Liver (tissue), 9 donors: ENCODE data around the gene PARVG. TPM values are rescaled to one million over a fixed set of nuclear protein-coding genes. Genes with fewer than 3 reads are reported as not detected.

Experiments used
- DNase-seq: peaks from one replicate; pipeline ENCODE4 v3.0.0-alpha.2; 2017; ENCODE audit warnings: low spot score
- H3K27ac ChIP-seq, 2 donors: one replicate each; pipeline ENCODE4 v1.7.0; 2013; ENCODE audit warnings: inconsistent platforms in 2 of 2, low read length in 2 of 2, control low read depth in 1 of 2, low read depth in 1 of 2, mild to moderate bottlenecking in 1 of 2
- H3K27me3 ChIP-seq, 4 donors: one replicate each; pipeline versions ENCODE4 v1.6.1 to v1.7.0; 2013; ENCODE audit warnings: low read length in 3 of 4, inconsistent platforms in 1 of 4, mild to moderate bottlenecking in 1 of 4, moderate library complexity in 1 of 4; ENCODE audit not compliant: control insufficient read depth in 4 of 4, insufficient read depth in 4 of 4
- H3K36me3 ChIP-seq, 4 donors: one replicate each; pipeline versions ENCODE4 v1.6.1 to v1.7.0; 2013; ENCODE audit warnings: low read length in 3 of 4, mild to moderate bottlenecking in 3 of 4, low read depth in 1 of 4, moderate library complexity in 1 of 4; ENCODE audit not compliant: control insufficient read depth in 4 of 4, insufficient read depth in 3 of 4
- H3K4me1 ChIP-seq, 4 donors: one replicate each; pipeline versions ENCODE4 v1.6.1 to v1.7.0; 2013; ENCODE audit warnings: low read length in 3 of 4, mild to moderate bottlenecking in 3 of 4, moderate library complexity in 1 of 4; ENCODE audit not compliant: control insufficient read depth in 4 of 4, insufficient read depth in 4 of 4
- H3K4me3 ChIP-seq, 3 donors: one replicate each; pipeline versions ENCODE4 v1.6.1 to v1.7.0; 2013; ENCODE audit warnings: low read length in 3 of 3, control low read depth in 1 of 3, low read depth in 1 of 3, mild to moderate bottlenecking in 1 of 3
- H3K9ac ChIP-seq, 2 donors: one replicate each; pipeline ENCODE4 v1.7.0; 2013; ENCODE audit warnings: low read length in 2 of 2, mild to moderate bottlenecking in 2 of 2, moderate library complexity in 2 of 2, control low read depth in 1 of 2, low read depth in 1 of 2
- H3K9me3 ChIP-seq, 4 donors: one replicate each; pipeline versions ENCODE4 v1.6.1 to v1.7.0; 2013; ENCODE audit warnings: low read length in 3 of 4; ENCODE audit not compliant: control insufficient read depth in 4 of 4
- CTCF ChIP-seq: fragments of 150-350 bp; IDR thresholded peaks from 2 replicates; pipeline ENCODE4 v1.5.1; 2017; ENCODE audit warnings: improper control_type of control experiment, low read depth, low read length; ENCODE audit not compliant: missing input control
- EGR1 ChIP-seq, 2 donors: IDR thresholded peaks; 2 replicates each; pipeline ENCODE4 v1.6.1; 2016 to 2018; ENCODE audit warnings: antibody characterized with exemption in 2 of 2, low read depth in 2 of 2
- FOXA1 ChIP-seq: IDR thresholded peaks from 2 replicates; pipeline ENCODE4 v1.6.1; 2016; ENCODE audit warnings: antibody characterized with exemption
- FOXA2 ChIP-seq: IDR thresholded peaks from 2 replicates; pipeline ENCODE4 v1.6.1; 2016; ENCODE audit warnings: antibody characterized with exemption
- HNF4A ChIP-seq, 2 donors: conservative IDR thresholded peaks; 2 replicates each; pipeline ENCODE4 v1.6.1; 2016; ENCODE audit warnings: antibody characterized with exemption in 2 of 2, mild to moderate bottlenecking in 2 of 2
- HNF4G ChIP-seq: IDR thresholded peaks from 2 replicates; pipeline ENCODE4 v1.6.1; 2016; ENCODE audit warnings: antibody characterized with exemption
- JUND ChIP-seq, 2 donors: IDR thresholded peaks; 2 replicates each; pipeline ENCODE4 v1.6.1; 2016; ENCODE audit warnings: antibody characterized with exemption in 2 of 2
- NR2F2 ChIP-seq: IDR thresholded peaks from 2 replicates; pipeline ENCODE4 v1.6.1; 2016; ENCODE audit warnings: antibody characterized with exemption
- RAD21 ChIP-seq, 2 donors: IDR thresholded peaks; 2 replicates each; pipeline ENCODE4 v1.6.1; 2016; ENCODE audit warnings: antibody characterized with exemption in 2 of 2, mild to moderate bottlenecking in 2 of 2
- RXRA ChIP-seq, 2 donors: IDR thresholded peaks; 2 replicates each; pipeline ENCODE4 v1.6.1; 2017 to 2018; ENCODE audit warnings: antibody characterized with exemption in 2 of 2, mild to moderate bottlenecking in 1 of 2
- SP1 ChIP-seq: IDR thresholded peaks from 2 replicates; pipeline ENCODE4 v1.6.1; 2018; ENCODE audit warnings: antibody characterized with exemption, mild to moderate bottlenecking
- TAF1 ChIP-seq: conservative IDR thresholded peaks from 2 replicates; pipeline ENCODE4 v1.6.1; 2016; ENCODE audit warnings: antibody characterized with exemption, mild to moderate bottlenecking
- YY1 ChIP-seq: IDR thresholded peaks from 2 replicates; pipeline ENCODE4 v1.6.1; 2016; ENCODE audit warnings: antibody characterized with exemption, mild to moderate bottlenecking
- WGBS: extraction: QIAGEN DNeasy Blood & Tissue Kit; methylation state at CpG from one replicate; pipeline ENCODE4 v1.1.7; 2013; 5-methylcytosine and 5-hydroxymethylcytosine counted together
- polyA plus RNA-seq, 2 donors: library from polyadenylated mRNA; stranded (reverse) in 1 of 2; unstranded in 1 of 2; fragments of 200-250 nt in 1 of 2; fragments of >200 nt in 1 of 2; fragmentation: Nextera tagmentation in 1 of 2; extraction: Ambion mirVana in 1 of 2; gene quantifications; one replicate each; pipeline versions ENCODE4 v1.2.1 to v1.2.3, GENCODE V29; 2013 to 2015
- total RNA-seq, 2 donors: library from RNA; depleted of rRNA; stranded (reverse); fragments of >200 nt; gene quantifications; one replicate each; pipeline ENCODE4 v1.2.3, GENCODE V29; 2014
- TF ChIP-seq, protein P1 (sequence below): IDR thresholded peaks from 2 replicates; pipeline ENCODE4 v1.6.1; 2016; ENCODE audit warnings: antibody characterized with exemption, mild to moderate bottlenecking
- donor health status: healthy.
- donor health status: healthy.
- donor health status: healthy.
- donor health status: healthy.
- donor health status: healthy.

The PARVG gene
- total and polyA plus RNA-seq, 4 donors, result 4.0 to 12.1 (median 6.6) TPM

GRCh38 chr22:44202261-44202789, 21.6 kb downstream of the PARVG start:
- Histone ChIP-seq H3K9ac (no peak overlapping the region), H3K4me1 (no peaks in the 10 kb centered on the region), H3K9me3 (no peaks in the 10 kb centered on the region), H3K36me3 (peaks cover 0 to 2% (median 0%) of the 10 kb centered on the region in 4 donors), H3K27ac (no peak overlapping the region), H3K4me3 (no peak overlapping the region), H3K27me3 (no peaks in the 10 kb centered on the region)
- no peak for DNase-seq
- WGBS, result 71% methylated on average over 11 of the region's 11 CpGs
- TF ChIP-seq RAD21 (IDR thresholded peaks at IDR 0.05), result no peak
- no peak for TF ChIP-seq SP1
- no peak for TF ChIP-seq FOXA1
- no peak for TF ChIP-seq NR2F2
- no peak for TF ChIP-seq EGR1 (IDR thresholded peaks at IDR 0.05; ENCODE audit: low read depth in 2 of 2)
- TF ChIP-seq, protein P1, sequence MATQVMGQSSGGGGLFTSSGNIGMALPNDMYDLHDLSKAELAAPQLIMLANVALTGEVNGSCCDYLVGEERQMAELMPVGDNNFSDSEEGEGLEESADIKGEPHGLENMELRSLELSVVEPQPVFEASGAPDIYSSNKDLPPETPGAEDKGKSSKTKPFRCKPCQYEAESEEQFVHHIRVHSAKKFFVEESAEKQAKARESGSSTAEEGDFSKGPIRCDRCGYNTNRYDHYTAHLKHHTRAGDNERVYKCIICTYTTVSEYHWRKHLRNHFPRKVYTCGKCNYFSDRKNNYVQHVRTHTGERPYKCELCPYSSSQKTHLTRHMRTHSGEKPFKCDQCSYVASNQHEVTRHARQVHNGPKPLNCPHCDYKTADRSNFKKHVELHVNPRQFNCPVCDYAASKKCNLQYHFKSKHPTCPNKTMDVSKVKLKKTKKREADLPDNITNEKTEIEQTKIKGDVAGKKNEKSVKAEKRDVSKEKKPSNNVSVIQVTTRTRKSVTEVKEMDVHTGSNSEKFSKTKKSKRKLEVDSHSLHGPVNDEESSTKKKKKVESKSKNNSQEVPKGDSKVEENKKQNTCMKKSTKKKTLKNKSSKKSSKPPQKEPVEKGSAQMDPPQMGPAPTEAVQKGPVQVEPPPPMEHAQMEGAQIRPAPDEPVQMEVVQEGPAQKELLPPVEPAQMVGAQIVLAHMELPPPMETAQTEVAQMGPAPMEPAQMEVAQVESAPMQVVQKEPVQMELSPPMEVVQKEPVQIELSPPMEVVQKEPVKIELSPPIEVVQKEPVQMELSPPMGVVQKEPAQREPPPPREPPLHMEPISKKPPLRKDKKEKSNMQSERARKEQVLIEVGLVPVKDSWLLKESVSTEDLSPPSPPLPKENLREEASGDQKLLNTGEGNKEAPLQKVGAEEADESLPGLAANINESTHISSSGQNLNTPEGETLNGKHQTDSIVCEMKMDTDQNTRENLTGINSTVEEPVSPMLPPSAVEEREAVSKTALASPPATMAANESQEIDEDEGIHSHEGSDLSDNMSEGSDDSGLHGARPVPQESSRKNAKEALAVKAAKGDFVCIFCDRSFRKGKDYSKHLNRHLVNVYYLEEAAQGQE, result no peak
- no peak for TF ChIP-seq YY1
- TF ChIP-seq TAF1, result no peak
- no peak for TF ChIP-seq HNF4A (conservative IDR thresholded peaks at IDR 0.05)
- TF ChIP-seq JUND (IDR thresholded peaks at IDR 0.05), result no peak

GRCh38 chr22:44203203-44203602, 22.5 kb downstream of the PARVG start:
- Histone ChIP-seq H3K36me3 (peaks cover 0 to 2% (median 0%) of the 10 kb centered on the region in 4 donors), H3K4me3 (no peak overlapping the region), H3K9ac (no peak overlapping the region), H3K27me3 (no peaks in the 10 kb centered on the region), H3K27ac (no peak overlapping the region), H3K9me3 (no peaks in the 10 kb centered on the region), H3K4me1 (no peaks in the 10 kb centered on the region)
- TF ChIP-seq HNF4G (no peak), FOXA1 (no peak), RXRA (IDR thresholded peaks at IDR 0.05) (no peak), TAF1 (no peak), NR2F2 (no peak), CTCF (no peak), FOXA2 (no peak), SP1 (no peak)
- DNase-seq, result no peak
- WGBS, result 49% methylated on average over 6 of the region's 6 CpGs
